Measurements from ENCODE around the gene CADPS2. TPM values are rescaled to one million over a fixed set of nuclear protein-coding genes. Genes with fewer than 3 reads are reported as not detected.

The CADPS2 gene
- total and polyA plus RNA-seq, 2 of the 4 experiments (the other 2 are of a cell fraction) = 0.10 to 0.54 TPM

DNA sequence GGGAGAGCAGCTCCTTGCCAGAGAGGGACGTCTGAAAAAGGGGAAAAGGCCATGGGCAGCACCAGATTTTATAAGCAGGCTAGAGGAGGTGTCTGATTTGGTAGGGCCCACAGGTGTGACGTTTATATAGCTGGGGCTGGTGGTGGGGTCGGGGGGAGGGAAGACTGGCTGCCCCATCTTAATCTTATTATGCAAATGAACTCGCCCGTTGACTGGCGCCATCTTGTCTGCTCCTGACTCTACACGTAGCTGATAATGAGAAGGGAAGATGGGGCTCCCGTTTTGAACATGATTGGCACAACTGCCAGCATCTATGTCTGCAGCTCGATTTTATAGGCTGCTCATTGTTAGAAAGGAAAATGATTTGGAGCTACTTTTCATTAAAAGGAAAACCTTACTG, 28.6 kb upstream of the CADPS2 start:
- Histone ChIP-seq H3K4me3 (ENCODE audit: insufficient read depth, low read depth, low read length) (no peak overlapping the region), H4K8ac (ENCODE audit: low read depth in 2 of 2, low read length in 2 of 2) (no peak overlapping the region), H3K23ac (ENCODE audit: low read depth, low read length) (no peak overlapping the region), H2AFZ (replicated peaks; ENCODE audit: low read length, poor library complexity) (no peak overlapping the region), H3K27ac (ENCODE audit: insufficient read depth, low read length) (no peak overlapping the region), H2AK9ac (replicated peaks; ENCODE audit: low read depth, low read length, poor library complexity) (no peak overlapping the region), H2BK5ac (ENCODE audit: low read depth, low read length, poor library complexity, severe bottlenecking) (no peak overlapping the region), H3K18ac (ENCODE audit: low read depth, low read length) (no peak overlapping the region), H3K4me1 (ENCODE audit: control insufficient read depth, insufficient read depth, low read length) (no peaks in the 10 kb centered on the region), H4K20me1 (ENCODE audit: insufficient read depth, low read length) (no peaks in the 10 kb centered on the region), H2BK15ac (ENCODE audit: low read depth, low read length) (no peak overlapping the region), H3K14ac (replicated peaks; ENCODE audit: low read depth, low read length) (no peak overlapping the region), H3K27me3 (ENCODE audit: control insufficient read depth, insufficient read depth, low read length) (no peaks in the 10 kb centered on the region), H3K9me3 (ENCODE audit: control insufficient read depth, insufficient read depth, low read length) (peaks cover 6% of the 10 kb centered on the region), H3K36me3 (ENCODE audit: control insufficient read depth, insufficient read depth, low read length) (no peaks in the 10 kb centered on the region), H2AK5ac (ENCODE audit: low read depth, low read length) (no peak overlapping the region), H4K91ac (ENCODE audit: insufficient read depth, low read depth, low read length) (no peak overlapping the region), H3K9me1 (ENCODE audit: insufficient read depth, low read length) (no peaks in the 10 kb centered on the region), H2BK20ac (ENCODE audit: low read depth, low read length) (no peak overlapping the region), H3K79me1 (ENCODE audit: low read depth in 1 of 2, low read length in 2 of 2) (no peaks in the 10 kb centered on the region), H2BK120ac (ENCODE audit: low read depth, low read length) (no peak overlapping the region), H3K9ac (ENCODE audit: low read depth, low read length) (no peak overlapping the region), H3K4ac (ENCODE audit: low read depth, low read length) (no peak overlapping the region), H3K4me2 (ENCODE audit: low read depth, low read length) (no peak overlapping the region), H4K5ac (ENCODE audit: low read depth, low read length) (no peak overlapping the region), H3K56ac (ENCODE audit: extremely low read depth, insufficient read depth, low read length) (no peak overlapping the region)
- TF ChIP-seq POLR2A (IDR thresholded peaks at IDR 0.05; ENCODE audit: low read depth, low read length) = no peak
- WGBS, 2 experiments (ENCODE audit: extremely low coverage in 2 of 2, insufficient read length in 1 of 2) = 58% methylated on average over 3 of the region's 9 CpGs; no CpG with 5 or more reads in 1 of the 2 experiments
- CTCF ChIA-PET = no interaction called here
- in situ Hi-C loops (cut with MboI; ENCODE audit: low sequenced_read_pairs) = no loop called here
- intact Hi-C loops (cut with micrococcal nuclease) = no loop called here
- dilution Hi-C loops (cut with HindIII; ENCODE audit: low sequenced_read_pairs, unreplicated experiment) = no loop called here
- POLR2A ChIA-PET (ENCODE audit: unreplicated experiment) = no interaction called here
- ATAC-seq (ENCODE audit: low read depth) (no peak), DNase-seq (no peak)
- BruUV-seq (replicated peaks) = no TSS peak
